ENCODE results near the gene DPP6.

DNA sequence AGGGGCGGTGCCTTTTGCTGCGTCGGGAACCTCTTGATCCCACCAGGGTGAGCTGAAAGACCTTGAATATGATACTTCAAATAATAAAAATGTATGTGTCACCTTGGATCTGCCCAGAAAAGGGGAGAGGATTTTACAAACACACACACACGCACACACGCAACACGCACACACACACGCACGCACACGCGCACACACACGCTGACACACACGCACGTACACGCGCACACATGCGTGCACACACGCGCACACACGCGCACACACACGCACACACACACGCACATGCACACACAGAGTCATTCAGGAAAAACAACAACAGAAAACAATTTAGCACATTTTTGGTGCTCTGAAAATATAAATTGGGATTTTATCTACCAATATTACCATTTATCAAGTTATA lies 571.2 kb downstream of the DPP6 start:
- TF ChIP-seq, protein P1, sequence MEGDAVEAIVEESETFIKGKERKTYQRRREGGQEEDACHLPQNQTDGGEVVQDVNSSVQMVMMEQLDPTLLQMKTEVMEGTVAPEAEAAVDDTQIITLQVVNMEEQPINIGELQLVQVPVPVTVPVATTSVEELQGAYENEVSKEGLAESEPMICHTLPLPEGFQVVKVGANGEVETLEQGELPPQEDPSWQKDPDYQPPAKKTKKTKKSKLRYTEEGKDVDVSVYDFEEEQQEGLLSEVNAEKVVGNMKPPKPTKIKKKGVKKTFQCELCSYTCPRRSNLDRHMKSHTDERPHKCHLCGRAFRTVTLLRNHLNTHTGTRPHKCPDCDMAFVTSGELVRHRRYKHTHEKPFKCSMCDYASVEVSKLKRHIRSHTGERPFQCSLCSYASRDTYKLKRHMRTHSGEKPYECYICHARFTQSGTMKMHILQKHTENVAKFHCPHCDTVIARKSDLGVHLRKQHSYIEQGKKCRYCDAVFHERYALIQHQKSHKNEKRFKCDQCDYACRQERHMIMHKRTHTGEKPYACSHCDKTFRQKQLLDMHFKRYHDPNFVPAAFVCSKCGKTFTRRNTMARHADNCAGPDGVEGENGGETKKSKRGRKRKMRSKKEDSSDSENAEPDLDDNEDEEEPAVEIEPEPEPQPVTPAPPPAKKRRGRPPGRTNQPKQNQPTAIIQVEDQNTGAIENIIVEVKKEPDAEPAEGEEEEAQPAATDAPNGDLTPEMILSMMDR (IDR thresholded peaks at IDR 0.05), result no peak
- no peak for TF ChIP-seq POLR2A (IDR thresholded peaks at IDR 0.05)
- TF ChIP-seq POLR2AphosphoS5 (IDR thresholded peaks at IDR 0.05), result no peak
